GM12875 (cell line): ENCODE measurements around the gene RND3.

Experiments used
- H3K4me3 ChIP-seq: one replicate; pipeline ENCODE4 v1.5.1; 2011; ENCODE audit warnings: low read depth, low read length, control low read depth
- CTCF ChIP-seq: IDR thresholded peaks from 2 replicates; pipeline ENCODE4 v1.5.1; 2011; ENCODE audit warnings: low read depth, mild to moderate bottlenecking, control low read depth, inconsistent platforms, low read length, moderate library complexity, borderline replicate concordance; ENCODE audit not compliant: insufficient read depth

The RND3 gene

GRCh38 chr2:150424406-150424805, 63.1 kb downstream of the RND3 start:
- H3K4me3 ChIP-seq, result no peak overlapping the region
- TF ChIP-seq CTCF, result no peak

- no peak overlapping the region for H3K4me3 ChIP-seq
- no peak for TF ChIP-seq CTCF
Observed at GRCh38 chr2:150421126-150421651, 66.3 kb downstream of the RND3 start.

- H3K4me3 ChIP-seq, result no peak overlapping the region
- no peak for TF ChIP-seq CTCF
Observed at GRCh38 chr2:150418916-150419315, 68.6 kb downstream of the RND3 start.
